Measurements from ENCODE around the gene ZNF32.

GRCh38 chr10:43607199-43607573 is 41.5 kb downstream of the ZNF32 start:
- TF ChIP-seq EZH2phosphoT487 (IDR thresholded peaks at IDR 0.05; ENCODE audit: borderline replicate concordance, low read depth, low read length) (no peak), CTCF (conservative IDR thresholded peaks at IDR 0.05; ENCODE audit: low read length) (no peak)

Measured in OCI-LY7 (cell line).